CD14-positive monocyte (primary cell): Measurements from ENCODE around the gene FAM210B. TPM values are rescaled to one million over a fixed set of nuclear protein-coding genes. Genes with fewer than 3 reads are reported as not detected.

ENCODE experiments used
- DNase-seq, 3 donors: peaks; one replicate each; pipeline ENCODE4 v3.0.0-alpha.2; 2011 to 2022
- H2AFZ ChIP-seq: 2 replicates; pipeline ENCODE4 v1.6.0; 2012; ENCODE audit warnings: mild to moderate bottlenecking, low read depth, low read length, inconsistent platforms; ENCODE audit not compliant: insufficient read depth, poor library complexity, severe bottlenecking
- H3K27ac ChIP-seq, 2 donors: 1 replicate in 1 of 2; 2 replicates in 1 of 2; pipeline ENCODE4 v1.5.1; 2012 to 2013; ENCODE audit warnings: low read length in 2 of 2, control low read depth in 1 of 2, inconsistent platforms in 1 of 2, low read depth in 1 of 2, mild to moderate bottlenecking in 1 of 2
- H3K27me3 ChIP-seq, 2 donors: one replicate each; pipeline versions ENCODE4 v1.6.0 to v1.6.1; 2011 to 2013; ENCODE audit warnings: low read length in 2 of 2; ENCODE audit not compliant: control insufficient read depth in 2 of 2, insufficient read depth in 2 of 2
- H3K36me3 ChIP-seq, 2 donors: replicated peaks in 1 of 2; 1 replicate in 1 of 2; 2 replicates in 1 of 2; pipeline versions ENCODE4 v1.5.1 to v1.6.1; 2012 to 2013; ENCODE audit warnings: low read length in 2 of 2, control low read depth in 1 of 2, inconsistent platforms in 1 of 2, mild to moderate bottlenecking in 1 of 2; ENCODE audit not compliant: insufficient read depth in 2 of 2, control insufficient read depth in 1 of 2
- H3K4me1 ChIP-seq, 2 donors: 1 replicate in 1 of 2; 2 replicates in 1 of 2; pipeline versions ENCODE4 v1.5.1 to v1.6.1; 2012 to 2013; ENCODE audit warnings: low read length in 2 of 2, control low read depth in 1 of 2, inconsistent platforms in 1 of 2, mild to moderate bottlenecking in 1 of 2, moderate library complexity in 1 of 2; ENCODE audit not compliant: insufficient read depth in 2 of 2, control insufficient read depth in 1 of 2
- H3K4me2 ChIP-seq: replicated peaks from 2 replicates; pipeline ENCODE3; 2012; ENCODE audit warnings: low read length, moderate library complexity, mild to moderate bottlenecking; ENCODE audit not compliant: poor library complexity, severe bottlenecking; ENCODE audit errors: extremely low read depth
- H3K4me3 ChIP-seq, 3 experiments: fragments of 200-600 bp in 1 of 3; sonication (generic) in 1 of 3; replicated peaks in 1 of 3; 1 replicate in 2 of 3; 2 replicates in 1 of 3; pipeline ENCODE4 v1.5.1; 2011 to 2013; ENCODE audit warnings: low read length in 3 of 3, mild to moderate bottlenecking in 3 of 3, control low read depth in 2 of 3, low read depth in 2 of 3, inconsistent platforms in 1 of 3, moderate library complexity in 1 of 3
- H3K79me2 ChIP-seq: 2 replicates; pipeline ENCODE4 v1.6.0; 2012; ENCODE audit warnings: mild to moderate bottlenecking, control low read depth, inconsistent platforms, low read length, moderate library complexity; ENCODE audit not compliant: insufficient read depth
- H3K9ac ChIP-seq: 2 replicates; pipeline ENCODE4 v1.6.0; 2017; ENCODE audit warnings: low read length, mild to moderate bottlenecking; ENCODE audit not compliant: insufficient read depth, poor library complexity, severe bottlenecking
- H3K9me3 ChIP-seq, 2 donors: replicated peaks in 1 of 2; 1 replicate in 1 of 2; 2 replicates in 1 of 2; pipeline versions ENCODE4 v1.5.1 to v1.6.1; 2012 to 2013; ENCODE audit warnings: low read length in 2 of 2, control low read depth in 1 of 2; ENCODE audit not compliant: control insufficient read depth in 1 of 2, insufficient read depth in 1 of 2
- H4K20me1 ChIP-seq: 2 replicates; pipeline ENCODE4 v1.6.0; 2012; ENCODE audit warnings: mild to moderate bottlenecking, low read length, control low read depth, moderate library complexity; ENCODE audit not compliant: insufficient read depth
- H3K27ac Mint-ChIP-seq, 7 donors: one replicate each; pipeline ENCODE4 v1.8.0; 2020; ENCODE audit warnings: mild to moderate bottlenecking in 7 of 7, mixed read lengths in 7 of 7, moderate library complexity in 6 of 7, inconsistent platforms in 2 of 7
- H3K27me3 Mint-ChIP-seq, 3 donors: one replicate each; pipeline ENCODE4 v1.8.0; 2021 to 2022; ENCODE audit warnings: low read depth in 3 of 3, mild to moderate bottlenecking in 3 of 3, mixed read lengths in 3 of 3, moderate library complexity in 3 of 3, inconsistent platforms in 1 of 3
- H3K36me3 Mint-ChIP-seq, 2 donors: one replicate each; pipeline ENCODE4 v1.8.0; 2020; ENCODE audit warnings: mixed read lengths in 2 of 2, inconsistent platforms in 1 of 2, mild to moderate bottlenecking in 1 of 2
- H3K4me1 Mint-ChIP-seq: one replicate; pipeline ENCODE4 v1.8.0; 2020; ENCODE audit warnings: mild to moderate bottlenecking, mixed read lengths
- H3K4me3 Mint-ChIP-seq, 2 donors: one replicate each; pipeline ENCODE4 v1.8.0; 2020; ENCODE audit warnings: mild to moderate bottlenecking in 2 of 2, mixed read lengths in 2 of 2, moderate library complexity in 1 of 2
- H3K9me3 Mint-ChIP-seq, 7 donors: one replicate each; pipeline ENCODE4 v1.8.0; 2020 to 2022; ENCODE audit warnings: mixed read lengths in 7 of 7, mild to moderate bottlenecking in 6 of 7, moderate library complexity in 6 of 7, inconsistent platforms in 2 of 7
- WGBS: methylation state at CpG from one replicate; pipeline ENCODE4 v1.1.5; 2013; ENCODE audit warnings: missing lambda C conversion rate; ENCODE audit not compliant: insufficient coverage; 5-methylcytosine and 5-hydroxymethylcytosine counted together
- intact Hi-C, 2 donors: fragments of 100-400 bp; cut with micrococcal nuclease; formaldehyde crosslinking; loops; one replicate each; pipeline versions ENCODE4 v1.15.0 to v1.15.1; 2023
- polyA plus RNA-seq, 3 donors: library from polyadenylated mRNA; depleted of rRNA in 1 of 3; unstranded in 2 of 3; stranded (reverse) in 1 of 3; fragments of 300-500 nt in 2 of 3; fragments of >200 nt in 1 of 3; fragmentation: Illumina TruSeq in 2 of 3; gene quantifications; 1 replicate in 2 of 3; 2 replicates in 1 of 3; pipeline ENCODE4 v1.2.3, GENCODE V29; 2012 to 2021
- TF ChIP-seq, protein P1 (sequence below): fragments of 200-600 bp; IDR thresholded peaks from one replicate; pipeline ENCODE4 v1.8.0; 2022; ENCODE audit warnings: antibody characterized with exemption, mild to moderate bottlenecking

Gene FAM210B
- polyA plus RNA-seq, 3 donors = 15.2 to 41.3 (median 34.5) TPM

DNA sequence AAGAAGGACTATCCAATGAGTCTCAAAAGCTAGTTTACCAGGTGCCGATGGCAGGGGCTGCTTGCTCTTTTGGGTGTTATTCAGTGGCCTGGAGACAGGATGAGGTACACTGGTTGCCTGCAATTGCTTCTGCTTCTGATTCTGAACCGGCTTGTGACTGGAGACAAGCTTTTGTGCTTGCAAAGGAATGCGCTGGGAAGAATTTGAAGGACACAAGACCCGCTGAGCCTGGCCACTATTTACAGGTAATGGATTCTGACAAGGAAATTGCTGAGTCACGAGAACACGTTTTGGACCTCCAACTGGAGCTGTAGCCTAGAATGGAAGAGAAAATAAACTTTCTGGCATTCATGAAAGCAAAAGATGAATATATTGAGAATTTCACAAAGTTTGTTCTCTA, 27.4 kb downstream of the FAM210B start:
- Histone ChIP-seq H3K27me3 (no peaks in the 10 kb centered on the region), H3K9ac (no peak overlapping the region), H3K4me2 (no peak overlapping the region), H3K4me3 (no peak overlapping the region), H2AFZ (no peak overlapping the region), H3K27ac (peak overlapping the region in 1 of 2 donors; percentile 5), H3K79me2 (peaks cover 97% of the 10 kb centered on the region), H4K20me1 (no peaks in the 10 kb centered on the region), H3K9me3 (no peaks in the 10 kb centered on the region), H3K4me1 (peaks cover 6 to 7% of the 10 kb centered on the region in 2 donors), H3K36me3 (peaks cover 37 to 90% of the 10 kb centered on the region in 2 donors)
- DNase-seq = no peak
- H3K36me3 Mint-ChIP-seq = peaks cover 61 to 76% of the 10 kb centered on the region in 2 donors
- H3K4me3 Mint-ChIP-seq = no peak overlapping the region
- intact Hi-C loops = no loop called here
- TF ChIP-seq, protein P1, sequence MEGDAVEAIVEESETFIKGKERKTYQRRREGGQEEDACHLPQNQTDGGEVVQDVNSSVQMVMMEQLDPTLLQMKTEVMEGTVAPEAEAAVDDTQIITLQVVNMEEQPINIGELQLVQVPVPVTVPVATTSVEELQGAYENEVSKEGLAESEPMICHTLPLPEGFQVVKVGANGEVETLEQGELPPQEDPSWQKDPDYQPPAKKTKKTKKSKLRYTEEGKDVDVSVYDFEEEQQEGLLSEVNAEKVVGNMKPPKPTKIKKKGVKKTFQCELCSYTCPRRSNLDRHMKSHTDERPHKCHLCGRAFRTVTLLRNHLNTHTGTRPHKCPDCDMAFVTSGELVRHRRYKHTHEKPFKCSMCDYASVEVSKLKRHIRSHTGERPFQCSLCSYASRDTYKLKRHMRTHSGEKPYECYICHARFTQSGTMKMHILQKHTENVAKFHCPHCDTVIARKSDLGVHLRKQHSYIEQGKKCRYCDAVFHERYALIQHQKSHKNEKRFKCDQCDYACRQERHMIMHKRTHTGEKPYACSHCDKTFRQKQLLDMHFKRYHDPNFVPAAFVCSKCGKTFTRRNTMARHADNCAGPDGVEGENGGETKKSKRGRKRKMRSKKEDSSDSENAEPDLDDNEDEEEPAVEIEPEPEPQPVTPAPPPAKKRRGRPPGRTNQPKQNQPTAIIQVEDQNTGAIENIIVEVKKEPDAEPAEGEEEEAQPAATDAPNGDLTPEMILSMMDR = no peak
- H3K27me3 Mint-ChIP-seq = peaks cover 0 to 3% (median 0%) of the 10 kb centered on the region in 3 donors
- no peaks in the 10 kb centered on the region for H3K9me3 Mint-ChIP-seq
- WGBS = 100% methylated on average over 1 of the region's 6 CpGs
- peaks cover 12% of the 10 kb centered on the region for H3K4me1 Mint-ChIP-seq
- H3K27ac Mint-ChIP-seq = peak overlapping the region in 4 of 7 donors; percentile 15 to 79 (median 31)

DNA sequence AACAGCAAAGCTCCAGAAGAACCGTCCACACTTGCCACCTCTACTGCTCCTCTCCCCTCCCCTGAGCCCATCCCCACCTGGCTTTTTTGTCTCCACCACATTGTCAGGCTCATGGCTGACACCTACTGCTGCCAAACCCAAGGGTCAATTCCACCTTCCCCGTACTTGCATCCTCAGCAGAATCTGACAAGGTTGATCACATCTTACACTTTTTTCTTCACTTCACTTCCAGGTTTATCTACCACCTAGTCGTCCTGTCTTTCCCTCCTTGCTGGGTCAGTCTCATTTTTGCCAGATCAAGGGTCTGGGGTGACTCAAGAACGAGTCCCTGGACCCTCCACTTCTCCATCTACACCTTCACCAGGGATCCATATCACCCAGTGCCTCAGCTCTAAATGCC, 30.1 kb downstream of the FAM210B start:
- peak overlapping the region in 5 of 7 donors; percentile 19 to 81 (median 28) for H3K27ac Mint-ChIP-seq
- peaks cover 19 to 26% of the 10 kb centered on the region in 2 donors for H3K4me1 ChIP-seq
- no peaks in the 10 kb centered on the region for H3K9me3 ChIP-seq
- no peaks in the 10 kb centered on the region for H4K20me1 ChIP-seq
- TF ChIP-seq, protein P1 = no peak
- peaks cover 41 to 52% of the 10 kb centered on the region in 2 donors for H3K36me3 Mint-ChIP-seq
- whole genome bisulfite sequencing = 94% methylated on average over 4 of the region's 4 CpGs
- no peaks in the 10 kb centered on the region for H3K9me3 Mint-ChIP-seq
- H3K4me2 ChIP-seq = no peak overlapping the region
- peaks cover 26 to 64% of the 10 kb centered on the region in 2 donors for H3K36me3 ChIP-seq
- peaks cover 93% of the 10 kb centered on the region for H3K79me2 ChIP-seq
- H2AFZ ChIP-seq = no peak overlapping the region
- H3K4me1 Mint-ChIP-seq = peaks cover 26% of the 10 kb centered on the region
- no peak for DNase-seq
- no peak overlapping the region for H3K4me3 ChIP-seq
- no peaks in the 10 kb centered on the region for H3K27me3 ChIP-seq
- no peak overlapping the region for H3K9ac ChIP-seq
- peak overlapping the region in 1 of 2 donors; percentile 26 for H3K27ac ChIP-seq
- no peak overlapping the region for H3K4me3 Mint-ChIP-seq
- intact Hi-C loops = no loop called here
- peaks cover 0 to 1% (median 0%) of the 10 kb centered on the region in 3 donors for H3K27me3 Mint-ChIP-seq
